HepG2 (cell line): ENCODE results near the gene SLC23A2. TPM values are rescaled to one million over a fixed set of nuclear protein-coding genes. Genes with fewer than 3 reads are reported as not detected.

ENCODE experiments used
- ATAC-seq: fragments of 200-7000 bp; cut with Tn5 transposase; 3 replicates; pipeline ENCODE4 v1.9.1; 2020; ENCODE audit warnings: mild to moderate bottlenecking, moderate library complexity
- BruUV-seq: library from RNA; stranded (reverse); fragments of 400-500 nt; replicated peaks from 2 replicates; lab custom pipeline; 2021; lab: Mats Ljungman, UMichigan
- CTCF ChIA-PET: fragments of 300-600 bp; formaldehyde crosslinking; extraction: SDS; loops from one replicate; lab custom pipeline; 2021; ENCODE audit warnings: low total read pairs, inconsistent platforms, low intra/inter-chr PET ratio; lab: Yijun Ruan, JAX
- POLR2A ChIA-PET: fragments of 350-600 bp; sonication (Branson Sonifier 250); formaldehyde crosslinking; loops from one replicate; lab custom pipeline; 2020; ENCODE audit warnings: antibody characterized with exemption, inconsistent platforms; lab: Yijun Ruan, JAX
- DNase-seq: peaks from one replicate; pipeline ENCODE4 v3.0.0-alpha.2; 2015; ENCODE audit warnings: low spot score
- FAIRE-seq: peaks from 3 replicates; lab custom pipeline; 2011; peaks lifted over from hg19 to GRCh38; lab: Jason Lieb, UNC
- H2AFZ ChIP-seq: one replicate; pipeline ENCODE4 v1.6.1; 2011; ENCODE audit warnings: low read length, inconsistent platforms
- H3K27ac ChIP-seq: fragments of 300-600 bp; 3 replicates; pipeline ENCODE4 v1.8.0; 2011; ENCODE audit warnings: mixed run types, mild to moderate bottlenecking, mixed read lengths, low read length, inconsistent platforms; ENCODE audit not compliant: insufficient read depth; ENCODE audit errors: extremely low read length
- H3K27me3 ChIP-seq, 2 experiments: fragments of 200-600 bp in 1 of 2; 2 replicates in 1 of 2; 3 replicates in 1 of 2; pipeline versions ENCODE4 v1.6.0 to v1.8.0; 2011; ENCODE audit warnings: low read length in 2 of 2, mild to moderate bottlenecking in 2 of 2, moderate library complexity in 2 of 2, inconsistent platforms in 1 of 2; ENCODE audit not compliant: insufficient read depth in 2 of 2, control insufficient read depth in 1 of 2
- H3K36me3 ChIP-seq, 2 experiments: fragments of 200-600 bp in 1 of 2; replicated peaks in 1 of 2; 2 replicates in 1 of 2; 3 replicates in 1 of 2; pipeline versions ENCODE4 v1.5.1 to v1.8.0; 2011; ENCODE audit warnings: low read length in 2 of 2, inconsistent platforms in 1 of 2; ENCODE audit not compliant: insufficient read depth in 2 of 2, control insufficient read depth in 1 of 2
- H3K4me1 ChIP-seq: 2 replicates; pipeline ENCODE4 v1.5.1; 2012; ENCODE audit warnings: low read length, inconsistent platforms; ENCODE audit not compliant: insufficient read depth
- H3K4me2 ChIP-seq: 2 replicates; pipeline ENCODE4 v1.6.0; 2011; ENCODE audit warnings: low read depth, low read length, inconsistent platforms
- H3K4me3 ChIP-seq, 3 experiments: fragments of 200-600 bp in 1 of 3; sonication (generic), shearing (Covaris generic) in 1 of 3; replicated peaks in 1 of 3; 2 replicates each; pipeline ENCODE4 v1.5.1; 2011 to 2016; ENCODE audit warnings: low read length in 3 of 3, inconsistent platforms in 2 of 3, low read depth in 2 of 3, mild to moderate bottlenecking in 2 of 3, control low read depth in 1 of 3, mixed read lengths in 1 of 3; ENCODE audit not compliant: insufficient read depth in 1 of 3
- H3K79me2 ChIP-seq: one replicate; pipeline ENCODE4 v1.6.1; 2011; ENCODE audit warnings: low read length, inconsistent platforms; ENCODE audit not compliant: insufficient read depth
- H3K9ac ChIP-seq: 2 replicates; pipeline ENCODE4 v1.6.0; 2011; ENCODE audit warnings: mild to moderate bottlenecking, low read depth, low read length, inconsistent platforms; ENCODE audit not compliant: insufficient read depth
- H3K9me3 ChIP-seq: 2 replicates; pipeline ENCODE4 v1.5.1; 2012; ENCODE audit warnings: mild to moderate bottlenecking, low read length
- H4K20me1 ChIP-seq: 2 replicates; pipeline ENCODE4 v1.6.0; 2011; ENCODE audit warnings: inconsistent platforms, mild to moderate bottlenecking, low read length, moderate library complexity; ENCODE audit not compliant: insufficient read depth
- ZNF891 ChIP-seq: sonication (generic); formaldehyde crosslinking; IDR thresholded peaks from 2 replicates; pipeline ENCODE4 v1.5.0; 2020; ENCODE audit warnings: mild to moderate bottlenecking, missing genetic modification reagents
- WGBS: methylation state at CpG from one replicate; pipeline ENCODE4 v1.1.6; 2017; ENCODE audit warnings: low lambda C conversion rate; 5-methylcytosine and 5-hydroxymethylcytosine counted together
- in situ Hi-C: cut with HindIII; loops from 2 replicates; pipeline ENCODE4 v1.10.0; 2017; ENCODE audit warnings: low pct_unique_long_range_greater_than_20kb; ENCODE audit not compliant: extremely low pct_ligation_motif_present
- intact Hi-C: fragments of 100-400 bp; cut with micrococcal nuclease; formaldehyde crosslinking; loops from one replicate; pipeline ENCODE4 v1.10.0; 2022; ENCODE audit not compliant: unreplicated experiment
- polyA plus RNA-seq, 8 experiments: library from polyadenylated mRNA; depleted of rRNA in 3 of 8; stranded (reverse) in 7 of 8; unstranded in 1 of 8; fragments of >200 nt; fragmentation: Illumina TruSeq in 4 of 8; extraction: Trizol in 4 of 8; gene quantifications; 2 replicates each; pipeline versions ENCODE4 v1.2.1 to v1.2.3, GENCODE V29; 2011 to 2016; ENCODE audit warnings: low read depth in 4 of 8, missing spikeins in 1 of 8, mixed read lengths in 1 of 8; ENCODE audit not compliant: insufficient read depth in 1 of 8
- total RNA-seq, 5 experiments: library from RNA; depleted of rRNA; stranded (reverse); fragments of >200 nt; fragmentation: Illumina TruSeq; extraction: Trizol; gene quantifications; 2 replicates each; pipeline ENCODE4 v1.2.3, GENCODE V29; 2016; ENCODE audit warnings: low read depth in 1 of 5
- TF ChIP-seq, protein P1 (sequence below): sonication (generic); formaldehyde crosslinking; IDR thresholded peaks from 2 replicates; pipeline ENCODE4 v1.5.0; 2020; ENCODE audit warnings: mild to moderate bottlenecking, missing genetic modification reagents, borderline replicate concordance
- TF ChIP-seq, protein P2 (sequence below): sonication (generic); formaldehyde crosslinking; IDR thresholded peaks from 2 replicates; pipeline ENCODE4 v1.5.1; 2020; ENCODE audit warnings: mild to moderate bottlenecking, missing genetic modification reagents, moderate library complexity

The SLC23A2 gene
- total and polyA plus RNA-seq, 2 of the 13 experiments (the other 11 are each of a cell fraction or from before 2014, with no cell fraction given): 42.2 to 51.2 TPM

DNA sequence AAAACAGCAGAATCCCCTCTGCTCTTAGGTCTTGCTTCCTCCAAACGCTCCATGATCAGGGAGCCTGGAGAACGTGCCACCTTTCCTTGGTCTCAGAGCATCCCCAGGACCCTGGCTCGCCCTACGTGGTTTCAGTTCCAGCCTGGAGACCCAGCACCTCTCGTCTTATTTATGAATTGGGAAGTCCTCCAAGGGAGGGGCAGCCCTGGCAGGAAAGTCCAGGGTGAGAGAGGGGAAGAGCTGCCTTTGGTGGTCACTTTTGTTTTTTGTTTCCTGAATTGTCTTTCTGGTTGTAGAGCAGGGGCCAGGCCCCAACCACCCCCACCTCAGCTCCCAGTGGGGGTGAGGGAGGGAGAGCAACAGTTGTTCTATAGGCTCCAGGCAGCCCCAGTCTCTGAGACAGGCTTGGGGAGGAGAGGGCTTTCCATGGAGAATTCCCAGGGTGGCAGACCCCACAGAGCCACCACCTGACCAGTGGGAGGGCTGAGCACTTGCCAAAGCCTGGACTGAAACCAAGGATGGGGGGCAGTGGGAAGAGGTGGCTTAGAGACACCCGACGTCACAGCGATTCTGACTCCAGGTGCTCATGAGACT lies 190.8 kb downstream of the SLC23A2 start (continued):
- TF ChIP-seq, protein P1, sequence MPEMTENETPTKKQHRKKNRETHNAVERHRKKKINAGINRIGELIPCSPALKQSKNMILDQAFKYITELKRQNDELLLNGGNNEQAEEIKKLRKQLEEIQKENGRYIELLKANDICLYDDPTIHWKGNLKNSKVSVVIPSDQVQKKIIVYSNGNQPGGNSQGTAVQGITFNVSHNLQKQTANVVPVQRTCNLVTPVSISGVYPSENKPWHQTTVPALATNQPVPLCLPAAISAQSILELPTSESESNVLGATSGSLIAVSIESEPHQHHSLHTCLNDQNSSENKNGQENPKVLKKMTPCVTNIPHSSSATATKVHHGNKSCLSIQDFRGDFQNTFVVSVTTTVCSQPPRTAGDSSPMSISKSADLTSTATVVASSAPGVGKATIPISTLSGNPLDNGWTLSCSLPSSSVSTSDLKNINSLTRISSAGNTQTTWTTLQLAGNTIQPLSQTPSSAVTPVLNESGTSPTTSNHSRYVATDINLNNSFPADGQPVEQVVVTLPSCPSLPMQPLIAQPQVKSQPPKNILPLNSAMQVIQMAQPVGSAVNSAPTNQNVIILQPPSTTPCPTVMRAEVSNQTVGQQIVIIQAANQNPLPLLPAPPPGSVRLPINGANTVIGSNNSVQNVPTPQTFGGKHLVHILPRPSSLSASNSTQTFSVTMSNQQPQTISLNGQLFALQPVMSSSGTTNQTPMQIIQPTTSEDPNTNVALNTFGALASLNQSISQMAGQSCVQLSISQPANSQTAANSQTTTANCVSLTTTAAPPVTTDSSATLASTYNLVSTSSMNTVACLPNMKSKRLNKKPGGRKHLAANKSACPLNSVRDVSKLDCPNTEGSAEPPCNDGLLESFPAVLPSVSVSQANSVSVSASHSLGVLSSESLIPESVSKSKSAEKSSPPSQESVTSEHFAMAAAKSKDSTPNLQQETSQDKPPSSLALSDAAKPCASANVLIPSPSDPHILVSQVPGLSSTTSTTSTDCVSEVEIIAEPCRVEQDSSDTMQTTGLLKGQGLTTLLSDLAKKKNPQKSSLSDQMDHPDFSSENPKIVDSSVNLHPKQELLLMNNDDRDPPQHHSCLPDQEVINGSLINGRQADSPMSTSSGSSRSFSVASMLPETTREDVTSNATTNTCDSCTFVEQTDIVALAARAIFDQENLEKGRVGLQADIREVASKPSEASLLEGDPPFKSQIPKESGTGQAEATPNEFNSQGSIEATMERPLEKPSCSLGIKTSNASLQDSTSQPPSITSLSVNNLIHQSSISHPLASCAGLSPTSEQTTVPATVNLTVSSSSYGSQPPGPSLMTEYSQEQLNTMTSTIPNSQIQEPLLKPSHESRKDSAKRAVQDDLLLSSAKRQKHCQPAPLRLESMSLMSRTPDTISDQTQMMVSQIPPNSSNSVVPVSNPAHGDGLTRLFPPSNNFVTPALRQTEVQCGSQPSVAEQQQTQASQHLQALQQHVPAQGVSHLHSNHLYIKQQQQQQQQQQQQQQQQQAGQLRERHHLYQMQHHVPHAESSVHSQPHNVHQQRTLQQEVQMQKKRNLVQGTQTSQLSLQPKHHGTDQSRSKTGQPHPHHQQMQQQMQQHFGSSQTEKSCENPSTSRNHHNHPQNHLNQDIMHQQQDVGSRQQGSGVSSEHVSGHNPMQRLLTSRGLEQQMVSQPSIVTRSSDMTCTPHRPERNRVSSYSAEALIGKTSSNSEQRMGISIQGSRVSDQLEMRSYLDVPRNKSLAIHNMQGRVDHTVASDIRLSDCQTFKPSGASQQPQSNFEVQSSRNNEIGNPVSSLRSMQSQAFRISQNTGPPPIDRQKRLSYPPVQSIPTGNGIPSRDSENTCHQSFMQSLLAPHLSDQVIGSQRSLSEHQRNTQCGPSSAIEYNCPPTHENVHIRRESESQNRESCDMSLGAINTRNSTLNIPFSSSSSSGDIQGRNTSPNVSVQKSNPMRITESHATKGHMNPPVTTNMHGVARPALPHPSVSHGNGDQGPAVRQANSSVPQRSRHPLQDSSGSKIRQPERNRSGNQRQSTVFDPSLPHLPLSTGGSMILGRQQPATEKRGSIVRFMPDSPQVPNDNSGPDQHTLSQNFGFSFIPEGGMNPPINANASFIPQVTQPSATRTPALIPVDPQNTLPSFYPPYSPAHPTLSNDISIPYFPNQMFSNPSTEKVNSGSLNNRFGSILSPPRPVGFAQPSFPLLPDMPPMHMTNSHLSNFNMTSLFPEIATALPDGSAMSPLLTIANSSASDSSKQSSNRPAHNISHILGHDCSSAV (CRISPR knock-in tag): no peak
- TF ChIP-seq, all 625 proteins: peak for 0

DNA sequence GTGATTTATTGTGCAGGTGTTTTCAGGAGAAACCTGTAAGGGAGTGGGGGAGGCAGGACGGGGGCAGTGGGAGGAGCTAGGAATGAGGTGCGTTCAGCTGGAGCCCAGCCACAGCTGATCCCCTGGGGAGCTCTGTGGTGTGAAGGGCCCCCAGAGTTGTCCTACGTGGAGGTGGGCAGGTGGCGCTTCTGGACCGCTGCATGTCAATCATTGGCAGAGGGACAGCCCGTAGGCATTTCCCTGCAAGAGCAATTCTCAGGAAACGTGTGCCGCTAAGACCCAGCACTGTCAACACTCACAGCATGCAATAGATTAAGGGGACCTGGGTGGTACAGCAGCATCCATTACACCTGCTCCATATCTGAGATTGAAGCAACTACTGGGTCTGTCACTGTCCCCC lies 191.6 kb downstream of the SLC23A2 start:
- H3K4me2 ChIP-seq: no peak overlapping the region
- H3K9me3 ChIP-seq: no peaks in the 10 kb centered on the region
- WGBS: 9% methylated on average over 5 of the region's 8 CpGs
- no peaks in the 10 kb centered on the region for H3K79me2 ChIP-seq
- no peak overlapping the region for H3K27ac ChIP-seq
- no peak for FAIRE-seq
- H3K4me1 ChIP-seq: no peaks in the 10 kb centered on the region
- BruUV-seq: no TSS peak
- no peaks in the 10 kb centered on the region for H4K20me1 ChIP-seq
- no peak overlapping the region for H3K9ac ChIP-seq
- no peak overlapping the region for H2AFZ ChIP-seq
- POLR2A ChIA-PET: no interaction called here
- ATAC-seq: no peak
- no peak for TF ChIP-seq ZNF891
- TF ChIP-seq, protein P2, sequence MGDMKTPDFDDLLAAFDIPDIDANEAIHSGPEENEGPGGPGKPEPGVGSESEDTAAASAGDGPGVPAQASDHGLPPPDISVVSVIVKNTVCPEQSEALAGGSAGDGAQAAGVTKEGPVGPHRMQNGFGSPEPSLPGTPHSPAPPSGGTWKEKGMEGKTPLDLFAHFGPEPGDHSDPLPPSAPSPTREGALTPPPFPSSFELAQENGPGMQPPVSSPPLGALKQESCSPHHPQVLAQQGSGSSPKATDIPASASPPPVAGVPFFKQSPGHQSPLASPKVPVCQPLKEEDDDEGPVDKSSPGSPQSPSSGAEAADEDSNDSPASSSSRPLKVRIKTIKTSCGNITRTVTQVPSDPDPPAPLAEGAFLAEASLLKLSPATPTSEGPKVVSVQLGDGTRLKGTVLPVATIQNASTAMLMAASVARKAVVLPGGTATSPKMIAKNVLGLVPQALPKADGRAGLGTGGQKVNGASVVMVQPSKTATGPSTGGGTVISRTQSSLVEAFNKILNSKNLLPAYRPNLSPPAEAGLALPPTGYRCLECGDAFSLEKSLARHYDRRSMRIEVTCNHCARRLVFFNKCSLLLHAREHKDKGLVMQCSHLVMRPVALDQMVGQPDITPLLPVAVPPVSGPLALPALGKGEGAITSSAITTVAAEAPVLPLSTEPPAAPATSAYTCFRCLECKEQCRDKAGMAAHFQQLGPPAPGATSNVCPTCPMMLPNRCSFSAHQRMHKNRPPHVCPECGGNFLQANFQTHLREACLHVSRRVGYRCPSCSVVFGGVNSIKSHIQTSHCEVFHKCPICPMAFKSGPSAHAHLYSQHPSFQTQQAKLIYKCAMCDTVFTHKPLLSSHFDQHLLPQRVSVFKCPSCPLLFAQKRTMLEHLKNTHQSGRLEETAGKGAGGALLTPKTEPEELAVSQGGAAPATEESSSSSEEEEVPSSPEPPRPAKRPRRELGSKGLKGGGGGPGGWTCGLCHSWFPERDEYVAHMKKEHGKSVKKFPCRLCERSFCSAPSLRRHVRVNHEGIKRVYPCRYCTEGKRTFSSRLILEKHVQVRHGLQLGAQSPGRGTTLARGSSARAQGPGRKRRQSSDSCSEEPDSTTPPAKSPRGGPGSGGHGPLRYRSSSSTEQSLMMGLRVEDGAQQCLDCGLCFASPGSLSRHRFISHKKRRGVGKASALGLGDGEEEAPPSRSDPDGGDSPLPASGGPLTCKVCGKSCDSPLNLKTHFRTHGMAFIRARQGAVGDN: peak; percentile 17; the same call in 1 of the 2 replicates
- TF ChIP-seq, all 625 proteins: peak for 1
- no peak overlapping the region for H3K4me3 ChIP-seq
- in situ Hi-C loops: no loop called here
- CTCF ChIA-PET: no interaction called here
- DNase-seq: no peak
- peaks cover 16 to 86% of the 10 kb centered on the region in 2 experiments; a peak in 4 of 5 replicates for H3K27me3 ChIP-seq
- intact Hi-C loops: no loop called here
- H3K36me3 ChIP-seq: no peaks in the 10 kb centered on the region
